Breast epithelium (tissue), 4 donors: ENCODE data around the gene LHCGR. TPM values are rescaled to one million over a fixed set of nuclear protein-coding genes. Genes with fewer than 3 reads are reported as not detected.

Experiments
- DNase-seq, 2 donors: peaks; one replicate each; pipeline ENCODE4 v3.0.0-alpha.2; 2019; ENCODE audit warnings: low spot score in 2 of 2
- H3K27ac ChIP-seq, 2 donors: fragments of 200-600 bp; sonication (generic) in 1 of 2; one replicate each; pipeline ENCODE4 v1.5.1; 2016 to 2019; ENCODE audit warnings: mild to moderate bottlenecking in 1 of 2
- H3K27me3 ChIP-seq, 2 donors: fragments of 200-600 bp; sonication (generic) in 1 of 2; one replicate each; pipeline versions ENCODE4 v1.5.1 to v1.6.0; 2017 to 2019; ENCODE audit warnings: control low read depth in 1 of 2, mild to moderate bottlenecking in 1 of 2
- H3K36me3 ChIP-seq: fragments of 200-600 bp; one replicate; pipeline ENCODE4 v1.5.1; 2019
- H3K4me1 ChIP-seq, 2 donors: fragments of 200-600 bp; sonication (generic); one replicate each; pipeline ENCODE4 v1.5.1; 2016 to 2019; ENCODE audit warnings: control low read depth in 1 of 2
- H3K4me3 ChIP-seq, 3 donors: fragments of 200-600 bp; sonication (generic); 1 replicate in 2 of 3; 2 replicates in 1 of 3; pipeline ENCODE4 v1.5.1; 2016 to 2019; ENCODE audit warnings: mild to moderate bottlenecking in 3 of 3, moderate library complexity in 2 of 3
- H3K9me3 ChIP-seq, 2 donors: fragments of 200-600 bp; sonication (generic) in 1 of 2; one replicate each; pipeline ENCODE4 v1.5.1; 2016 to 2019; ENCODE audit warnings: control low read depth in 1 of 2
- CTCF ChIP-seq, 3 donors: fragments of 450-650 bp; IDR thresholded peaks; one replicate each; pipeline ENCODE4 v1.5.1; 2016 to 2017; ENCODE audit warnings: antibody characterized with exemption in 3 of 3, mild to moderate bottlenecking in 3 of 3, moderate library complexity in 3 of 3
- POLR2A ChIP-seq: fragments of 450-650 bp; IDR thresholded peaks from one replicate; pipeline ENCODE4 v1.6.1; 2016; ENCODE audit warnings: antibody characterized with exemption, mild to moderate bottlenecking, moderate library complexity
- POLR2AphosphoS5 ChIP-seq, 3 donors: sonication (generic); formaldehyde crosslinking; IDR thresholded peaks; one replicate each; pipeline ENCODE4 v1.6.1; 2017; ENCODE audit warnings: antibody characterized with exemption in 3 of 3
- intact Hi-C: fragments of 100-400 bp; cut with DNase I; formaldehyde crosslinking; loops from one replicate; pipeline ENCODE4 v1.15.1; 2023; ENCODE audit warnings: low total_unique reads
- total RNA-seq, 3 donors: library from RNA; depleted of rRNA; stranded (reverse); fragments of >200 nt; gene quantifications; one replicate each; pipeline ENCODE4 v1.1.0, GENCODE V29; 2016

LHCGR gene
- total RNA-seq, 3 donors from 2014 or later: 0.29 to 0.66 (median 0.64) TPM

DNA sequence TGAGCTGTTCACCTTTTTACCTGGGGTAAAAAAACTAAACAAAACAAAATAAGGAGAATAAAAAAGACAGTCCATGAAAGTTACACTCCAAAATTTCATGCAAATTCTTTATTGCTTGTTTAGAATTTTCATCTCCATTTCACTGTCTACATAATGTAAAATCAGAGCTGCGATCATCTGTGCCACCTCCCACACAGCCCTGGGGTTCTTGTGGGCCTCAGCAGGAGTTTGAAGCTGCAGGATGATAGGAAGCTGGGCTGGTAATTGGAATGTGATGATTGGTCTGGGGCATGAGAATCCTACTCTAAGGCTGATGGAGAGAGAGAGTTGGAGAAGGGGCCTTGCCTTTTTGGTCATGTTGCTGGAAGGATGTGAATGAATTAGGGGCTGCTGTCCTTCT lies 4.2 kb upstream of the LHCGR start:
- intact Hi-C loops: no loop called here
- H3K36me3 ChIP-seq: no peaks in the 10 kb centered on the region
- H3K4me1 ChIP-seq: no peaks in the 10 kb centered on the region
- no peak overlapping the region for H3K27ac ChIP-seq
- H3K9me3 ChIP-seq: peaks cover 0 to 15% of the 10 kb centered on the region in 2 donors
- no peak for DNase-seq
- peaks cover 0 to 14% of the 10 kb centered on the region in 2 donors for H3K27me3 ChIP-seq
- H3K4me3 ChIP-seq: no peak overlapping the region
- TF ChIP-seq CTCF (IDR thresholded peaks at IDR 0.05) (no peak), POLR2A (no peak), POLR2AphosphoS5 (IDR thresholded peaks at IDR 0.05) (no peak)

DNA sequence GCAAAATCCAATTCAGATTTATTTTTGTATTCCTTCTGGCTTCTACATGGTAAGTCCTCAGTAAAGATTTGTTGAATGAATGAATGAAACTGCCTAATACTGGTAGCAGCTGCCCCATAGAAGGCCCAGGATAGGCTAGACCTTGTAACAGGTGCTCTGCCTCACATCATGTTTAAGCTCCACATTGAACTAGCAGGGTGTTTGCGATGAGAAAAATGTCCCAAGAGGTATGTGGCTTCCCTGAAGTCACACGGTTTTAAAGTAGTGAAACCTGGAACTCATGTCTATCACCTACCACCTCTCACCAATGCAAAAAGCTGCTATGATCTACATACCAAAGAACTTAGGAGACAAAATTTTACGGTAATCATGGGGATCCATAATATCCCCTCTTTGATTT lies 765 bp upstream of the LHCGR start:
- H3K9me3 ChIP-seq: no peaks in the 10 kb centered on the region
- H3K4me3 ChIP-seq: no peak overlapping the region
- H3K27ac ChIP-seq: no peak overlapping the region
- H3K27me3 ChIP-seq: peaks cover 0 to 16% of the 10 kb centered on the region in 2 donors
- TF ChIP-seq POLR2A: no peak
- no peak for TF ChIP-seq CTCF (IDR thresholded peaks at IDR 0.05)
- no peak for TF ChIP-seq POLR2AphosphoS5 (IDR thresholded peaks at IDR 0.05)
- H3K36me3 ChIP-seq: no peaks in the 10 kb centered on the region
- DNase-seq: no peak
- H3K4me1 ChIP-seq: no peaks in the 10 kb centered on the region
- intact Hi-C loops: no loop called here

DNA sequence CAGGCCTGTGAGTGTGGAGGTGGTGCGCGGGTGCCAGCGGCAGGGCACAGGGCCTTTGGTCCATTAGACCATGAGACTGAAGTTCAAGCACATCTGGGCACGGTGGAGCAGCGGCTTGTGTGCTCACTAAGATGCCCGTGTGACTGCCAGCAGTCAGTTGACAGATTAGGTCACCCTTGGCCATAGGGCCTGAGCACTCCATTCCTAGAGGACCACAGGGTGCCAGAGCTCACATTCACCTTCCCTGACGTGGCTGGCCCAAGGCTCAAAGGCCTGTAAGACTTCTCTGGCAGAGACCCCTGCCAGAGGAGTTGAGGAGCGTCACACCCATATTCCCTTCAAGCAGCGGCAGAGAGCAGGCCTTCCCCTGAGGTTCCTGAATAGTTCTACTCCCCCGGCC lies 650 bp downstream of the LHCGR start:
- no peak for DNase-seq
- Histone ChIP-seq H3K4me3 (no peak overlapping the region), H3K27ac (no peak overlapping the region), H3K36me3 (no peaks in the 10 kb centered on the region), H3K9me3 (no peaks in the 10 kb centered on the region), H3K4me1 (no peaks in the 10 kb centered on the region), H3K27me3 (peaks cover 0 to 16% of the 10 kb centered on the region in 2 donors)
- intact Hi-C loops: no loop called here
- no peak for TF ChIP-seq POLR2A

DNA sequence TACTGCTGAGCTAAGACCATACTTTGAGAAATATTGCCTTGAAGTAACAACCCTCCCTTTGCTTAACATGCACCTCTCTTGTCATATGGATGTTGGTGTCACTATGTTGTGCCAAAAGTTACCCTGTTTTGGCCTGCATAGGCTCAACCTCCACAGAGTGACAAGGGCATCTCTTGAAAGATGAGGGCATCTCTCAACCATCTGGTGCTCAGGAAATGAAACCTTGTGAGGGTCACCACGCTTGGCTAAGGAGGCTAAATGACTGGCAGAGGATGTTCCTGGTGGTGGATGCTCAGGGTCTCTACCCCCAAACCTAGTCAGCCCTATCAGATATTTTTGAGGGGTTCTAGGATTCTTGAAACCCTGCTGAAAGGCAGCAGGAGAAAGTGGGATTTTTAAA lies 2.3 kb downstream of the LHCGR start:
- H3K36me3 ChIP-seq: no peaks in the 10 kb centered on the region
- H3K4me3 ChIP-seq: no peak overlapping the region
- H3K27me3 ChIP-seq: peaks cover 0 to 16% of the 10 kb centered on the region in 2 donors
- H3K9me3 ChIP-seq: no peaks in the 10 kb centered on the region
- no peak overlapping the region for H3K27ac ChIP-seq
- DNase-seq: no peak
- no peaks in the 10 kb centered on the region for H3K4me1 ChIP-seq
- intact Hi-C loops: no loop called here
- no peak for TF ChIP-seq POLR2AphosphoS5 (IDR thresholded peaks at IDR 0.05)
- no peak for TF ChIP-seq CTCF (IDR thresholded peaks at IDR 0.05)
- no peak for TF ChIP-seq POLR2A

DNA sequence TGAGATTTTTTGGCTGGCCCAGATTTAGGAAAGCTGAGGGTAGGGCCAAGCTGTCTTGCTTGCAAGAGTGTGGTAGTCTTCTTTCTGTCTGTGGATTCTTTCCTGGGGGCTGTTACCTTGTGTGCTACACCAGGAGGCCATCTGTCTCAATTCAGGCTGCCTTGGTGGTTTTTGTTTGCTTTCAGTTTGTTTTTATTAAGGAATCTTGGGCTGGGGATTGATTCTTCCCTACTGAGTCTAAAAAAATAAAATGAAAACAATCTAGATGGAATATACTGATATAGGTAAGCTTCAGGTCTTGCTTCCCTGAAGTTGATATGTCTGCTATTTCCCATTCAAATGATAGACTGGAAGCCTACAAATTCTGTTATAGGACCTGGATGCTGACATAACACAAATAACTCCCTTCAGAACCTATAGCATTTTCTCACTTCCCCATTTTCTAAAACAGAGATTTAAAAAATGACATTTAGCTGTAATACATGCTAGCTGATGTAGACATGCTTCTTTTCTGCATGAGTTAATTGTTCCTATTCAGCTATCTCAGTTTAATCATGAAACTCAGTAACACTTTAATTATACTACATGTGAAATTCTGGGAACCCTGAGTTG lies 5.3 kb downstream of the LHCGR start:
- H3K27me3 ChIP-seq: peaks cover 0 to 6% of the 10 kb centered on the region in 2 donors
- H3K9me3 ChIP-seq: no peaks in the 10 kb centered on the region
- H3K27ac ChIP-seq: no peak overlapping the region
- DNase-seq: no peak
- TF ChIP-seq POLR2AphosphoS5 (IDR thresholded peaks at IDR 0.05) (no peak), POLR2A (no peak), CTCF (IDR thresholded peaks at IDR 0.05) (no peak)
- no peak overlapping the region for H3K4me3 ChIP-seq
- H3K4me1 ChIP-seq: no peaks in the 10 kb centered on the region
- H3K36me3 ChIP-seq: no peaks in the 10 kb centered on the region
- intact Hi-C loops: no loop called here
